ENCODE results near the gene RIPPLY2. TPM values are rescaled to one million over a fixed set of nuclear protein-coding genes. Genes with fewer than 3 reads are reported as not detected.

The RIPPLY2 gene
- polyA plus RNA-seq, 3 donors: not detected

GRCh38 chr6:83901624-83902023, 48.5 kb downstream of the RIPPLY2 start:
- Histone ChIP-seq H3K79me2 (ENCODE audit: insufficient read depth, low read length) (peaks cover 70% of the 10 kb centered on the region), H4K20me1 (ENCODE audit: insufficient read depth, low read length) (peaks cover 75% of the 10 kb centered on the region), H3K27me3 (ENCODE audit: control insufficient read depth in 2 of 2, insufficient read depth in 2 of 2, low read length in 2 of 2) (no peaks in the 10 kb centered on the region), H3K27ac (ENCODE audit: low read depth in 1 of 2, low read length in 2 of 2) (no peak overlapping the region), H3K4me3 (replicated peaks in 1 of 3; ENCODE audit: low read depth in 2 of 3, low read length in 3 of 3) (no peak overlapping the region), H3K9ac (ENCODE audit: insufficient read depth, low read length, poor library complexity, severe bottlenecking) (no peak overlapping the region), H3K36me3 (replicated peaks in 1 of 2; ENCODE audit: control insufficient read depth in 1 of 2, insufficient read depth in 2 of 2, low read length in 2 of 2) (peaks cover 4 to 14% of the 10 kb centered on the region in 2 donors), H2AFZ (ENCODE audit: insufficient read depth, low read depth, low read length, poor library complexity, severe bottlenecking) (no peak overlapping the region), H3K9me3 (replicated peaks in 1 of 2; ENCODE audit: control insufficient read depth in 1 of 2, insufficient read depth in 1 of 2, low read length in 2 of 2) (no peaks in the 10 kb centered on the region), H3K4me1 (ENCODE audit: control insufficient read depth in 1 of 2, insufficient read depth in 2 of 2, low read length in 2 of 2) (no peaks in the 10 kb centered on the region), H3K4me2 (replicated peaks; ENCODE audit: extremely low read depth, low read length, poor library complexity, severe bottlenecking) (no peak overlapping the region)
- Mint-ChIP-seq H3K27me3 (ENCODE audit: low read depth in 3 of 3) (peaks cover 0 to 2% (median 0%) of the 10 kb centered on the region in 3 donors), H3K4me1 (peaks cover 26% of the 10 kb centered on the region), H3K9me3 (peaks cover 0 to 14% (median 9%) of the 10 kb centered on the region in 7 donors), H3K36me3 (peaks cover 8 to 43% of the 10 kb centered on the region in 2 donors), H3K4me3 (no peak overlapping the region), H3K27ac (peak overlapping the region in 1 of 7 donors; percentile 13)
- TF ChIP-seq, protein P1, sequence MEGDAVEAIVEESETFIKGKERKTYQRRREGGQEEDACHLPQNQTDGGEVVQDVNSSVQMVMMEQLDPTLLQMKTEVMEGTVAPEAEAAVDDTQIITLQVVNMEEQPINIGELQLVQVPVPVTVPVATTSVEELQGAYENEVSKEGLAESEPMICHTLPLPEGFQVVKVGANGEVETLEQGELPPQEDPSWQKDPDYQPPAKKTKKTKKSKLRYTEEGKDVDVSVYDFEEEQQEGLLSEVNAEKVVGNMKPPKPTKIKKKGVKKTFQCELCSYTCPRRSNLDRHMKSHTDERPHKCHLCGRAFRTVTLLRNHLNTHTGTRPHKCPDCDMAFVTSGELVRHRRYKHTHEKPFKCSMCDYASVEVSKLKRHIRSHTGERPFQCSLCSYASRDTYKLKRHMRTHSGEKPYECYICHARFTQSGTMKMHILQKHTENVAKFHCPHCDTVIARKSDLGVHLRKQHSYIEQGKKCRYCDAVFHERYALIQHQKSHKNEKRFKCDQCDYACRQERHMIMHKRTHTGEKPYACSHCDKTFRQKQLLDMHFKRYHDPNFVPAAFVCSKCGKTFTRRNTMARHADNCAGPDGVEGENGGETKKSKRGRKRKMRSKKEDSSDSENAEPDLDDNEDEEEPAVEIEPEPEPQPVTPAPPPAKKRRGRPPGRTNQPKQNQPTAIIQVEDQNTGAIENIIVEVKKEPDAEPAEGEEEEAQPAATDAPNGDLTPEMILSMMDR (IDR thresholded peaks at IDR 0.05): no peak
- DNase-seq: no peak
- WGBS (ENCODE audit: insufficient coverage): no CpG with 5 or more reads among the region's 1 CpG
- intact Hi-C loops (cut with micrococcal nuclease): no loop called here

GRCh38 chr6:83904395-83904794, 51.2 kb downstream of the RIPPLY2 start:
- no peaks in the 10 kb centered on the region for H3K27me3 ChIP-seq (ENCODE audit: control insufficient read depth in 2 of 2, insufficient read depth in 2 of 2, low read length in 2 of 2)
- Mint-ChIP-seq H3K9me3 (peaks cover 0 to 14% (median 3%) of the 10 kb centered on the region in 7 donors), H3K4me1 (peaks cover 24% of the 10 kb centered on the region), H3K36me3 (peaks cover 17 to 49% of the 10 kb centered on the region in 2 donors), H3K4me3 (no peak overlapping the region), H3K27me3 (ENCODE audit: low read depth in 3 of 3) (peaks cover 0 to 2% (median 0%) of the 10 kb centered on the region in 3 donors), H3K27ac (no peak overlapping the region)
- no peak overlapping the region for H3K4me3 ChIP-seq (replicated peaks in 1 of 3; ENCODE audit: low read depth in 2 of 3, low read length in 3 of 3)
- H2AFZ ChIP-seq (ENCODE audit: insufficient read depth, low read depth, low read length, poor library complexity, severe bottlenecking): no peak overlapping the region
- no peak for DNase-seq
- no peak overlapping the region for H3K27ac ChIP-seq (ENCODE audit: low read depth in 1 of 2, low read length in 2 of 2)
- no peak overlapping the region for H3K4me2 ChIP-seq (replicated peaks; ENCODE audit: extremely low read depth, low read length, poor library complexity, severe bottlenecking)
- no peak overlapping the region for H3K9ac ChIP-seq (ENCODE audit: insufficient read depth, low read length, poor library complexity, severe bottlenecking)
- WGBS (ENCODE audit: insufficient coverage): no CpG with 5 or more reads among the region's 4 CpGs
- intact Hi-C loops (cut with micrococcal nuclease): no loop called here
- H3K79me2 ChIP-seq (ENCODE audit: insufficient read depth, low read length): peaks cover 90% of the 10 kb centered on the region
- peaks cover 93% of the 10 kb centered on the region for H4K20me1 ChIP-seq (ENCODE audit: insufficient read depth, low read length)
- no peaks in the 10 kb centered on the region for H3K4me1 ChIP-seq (ENCODE audit: control insufficient read depth in 1 of 2, insufficient read depth in 2 of 2, low read length in 2 of 2)
- H3K9me3 ChIP-seq (replicated peaks in 1 of 2; ENCODE audit: control insufficient read depth in 1 of 2, insufficient read depth in 1 of 2, low read length in 2 of 2): no peaks in the 10 kb centered on the region
- TF ChIP-seq, protein P1 (IDR thresholded peaks at IDR 0.05): no peak
- peaks cover 8 to 21% of the 10 kb centered on the region in 2 donors for H3K36me3 ChIP-seq (replicated peaks in 1 of 2; ENCODE audit: control insufficient read depth in 1 of 2, insufficient read depth in 2 of 2, low read length in 2 of 2)
